ENCODE data around the gene SELENON.

Gene SELENON

DNA sequence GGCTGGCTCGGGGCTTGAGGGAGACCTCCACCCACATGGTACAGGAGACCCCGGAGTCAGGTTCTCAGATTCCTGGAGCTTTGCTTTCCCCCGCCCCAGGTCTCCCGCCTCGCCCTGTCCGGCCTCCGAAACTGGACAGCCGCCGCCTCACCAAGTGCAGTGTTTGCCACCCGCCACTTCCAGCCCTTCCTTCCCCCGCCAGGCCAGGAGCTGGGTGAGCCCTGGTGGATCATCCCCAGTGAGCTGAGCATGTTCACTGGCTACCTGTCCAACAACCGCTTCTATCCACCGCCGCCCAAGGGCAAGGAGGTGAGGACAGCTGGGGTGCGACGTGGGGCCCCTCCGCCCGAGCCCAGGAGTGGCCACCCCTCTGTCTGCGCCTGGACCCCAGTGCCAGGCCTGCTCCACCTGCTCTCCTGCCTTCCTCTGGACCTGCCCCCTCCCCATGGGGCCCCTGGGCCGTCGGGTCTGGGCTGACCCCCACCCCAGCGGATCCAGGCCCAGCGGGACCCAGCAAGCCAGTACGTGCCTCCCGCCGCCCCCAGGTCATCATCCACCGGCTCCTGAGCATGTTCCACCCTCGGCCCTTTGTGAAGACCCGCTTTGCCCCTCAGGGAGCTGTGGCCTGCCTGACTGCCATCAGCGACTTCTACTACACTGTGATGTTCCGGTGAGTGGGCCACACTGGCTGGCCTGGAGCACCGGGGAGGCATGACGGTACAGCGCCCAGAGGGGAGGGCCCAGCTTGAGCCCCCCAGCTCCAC is 8.7 kb downstream of the SELENON start:
- no peak for DNase-seq (ENCODE audit: low read depth)
- no peak overlapping the region for H3K4me3 ChIP-seq (ENCODE audit: control insufficient read depth, low read depth, low read length)
- TF ChIP-seq, protein P1, sequence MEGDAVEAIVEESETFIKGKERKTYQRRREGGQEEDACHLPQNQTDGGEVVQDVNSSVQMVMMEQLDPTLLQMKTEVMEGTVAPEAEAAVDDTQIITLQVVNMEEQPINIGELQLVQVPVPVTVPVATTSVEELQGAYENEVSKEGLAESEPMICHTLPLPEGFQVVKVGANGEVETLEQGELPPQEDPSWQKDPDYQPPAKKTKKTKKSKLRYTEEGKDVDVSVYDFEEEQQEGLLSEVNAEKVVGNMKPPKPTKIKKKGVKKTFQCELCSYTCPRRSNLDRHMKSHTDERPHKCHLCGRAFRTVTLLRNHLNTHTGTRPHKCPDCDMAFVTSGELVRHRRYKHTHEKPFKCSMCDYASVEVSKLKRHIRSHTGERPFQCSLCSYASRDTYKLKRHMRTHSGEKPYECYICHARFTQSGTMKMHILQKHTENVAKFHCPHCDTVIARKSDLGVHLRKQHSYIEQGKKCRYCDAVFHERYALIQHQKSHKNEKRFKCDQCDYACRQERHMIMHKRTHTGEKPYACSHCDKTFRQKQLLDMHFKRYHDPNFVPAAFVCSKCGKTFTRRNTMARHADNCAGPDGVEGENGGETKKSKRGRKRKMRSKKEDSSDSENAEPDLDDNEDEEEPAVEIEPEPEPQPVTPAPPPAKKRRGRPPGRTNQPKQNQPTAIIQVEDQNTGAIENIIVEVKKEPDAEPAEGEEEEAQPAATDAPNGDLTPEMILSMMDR (IDR thresholded peaks at IDR 0.05; ENCODE audit: control insufficient read depth, insufficient read depth, low read depth, low read length, missing control alignments), result no peak

- TF ChIP-seq, protein P1 (IDR thresholded peaks at IDR 0.05; ENCODE audit: control insufficient read depth, insufficient read depth, low read depth, low read length, missing control alignments), result no peak
- no peak for DNase-seq (ENCODE audit: low read depth)
These were observed 9.4 kb downstream of the SELENON start for GRCh38 chr1:25809283-25809926.

GRCh38 chr1:25809929-25810328 is 9.9 kb downstream of the SELENON start:
- no peak for DNase-seq (ENCODE audit: low read depth)
- TF ChIP-seq, protein P1 (IDR thresholded peaks at IDR 0.05; ENCODE audit: control insufficient read depth, insufficient read depth, low read depth, low read length, missing control alignments), result no peak
- no peak overlapping the region for H3K4me3 ChIP-seq (ENCODE audit: control insufficient read depth, low read depth, low read length)

More at GRCh38 chr1:25809283-25809926, 9.4 kb downstream of the SELENON start:
- H3K4me3 ChIP-seq (ENCODE audit: control insufficient read depth, low read depth, low read length), result no peak overlapping the region

DNA sequence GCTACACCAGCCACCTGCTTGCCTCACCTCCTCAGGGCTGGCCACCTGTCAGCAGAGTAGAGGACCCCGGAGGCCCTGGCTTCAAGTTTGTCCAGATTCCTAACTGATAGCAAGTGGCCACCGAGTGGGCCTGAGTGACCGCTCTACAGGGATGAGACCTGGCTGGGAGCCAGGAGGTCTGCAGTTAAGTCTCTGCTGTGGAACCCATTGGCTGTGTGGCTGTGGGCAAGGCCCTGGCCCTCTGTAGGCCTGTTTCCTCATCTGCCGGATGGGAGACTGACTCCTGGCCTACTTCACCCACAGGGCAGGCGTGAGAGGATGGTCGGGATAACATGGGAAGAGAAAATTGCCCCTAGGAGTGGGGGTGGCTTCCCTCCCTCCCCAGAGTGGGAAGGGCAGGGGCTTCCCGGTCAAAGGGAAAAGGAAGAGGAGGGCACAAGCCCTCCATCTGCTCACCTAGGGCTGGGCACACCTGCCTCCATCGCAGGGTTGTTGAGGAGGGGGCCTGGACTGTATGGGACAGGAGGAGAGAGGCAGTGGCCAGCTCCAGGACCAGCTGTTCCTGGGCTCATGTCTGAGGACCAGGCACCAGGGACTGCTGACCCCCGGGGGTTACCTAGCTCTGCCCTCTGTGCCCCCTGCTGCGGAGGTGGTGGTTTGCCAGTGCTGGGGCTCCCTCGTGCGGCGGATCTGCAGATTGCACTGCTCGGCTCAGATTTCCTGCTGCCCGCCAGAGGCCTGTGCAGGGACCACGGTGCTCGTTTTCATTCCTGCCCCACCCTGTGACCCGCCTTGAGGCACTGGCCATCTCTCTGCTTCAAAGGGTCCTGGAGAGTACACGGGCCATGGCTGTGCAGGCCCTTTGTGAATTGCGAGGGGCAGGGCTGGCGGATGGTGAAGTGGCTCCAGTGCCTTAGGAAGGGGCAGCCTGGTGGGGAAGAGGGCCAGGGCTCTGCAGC is 10.6 kb downstream of the SELENON start:
- DNase-seq (ENCODE audit: low read depth), result no peak
- TF ChIP-seq, protein P1 (IDR thresholded peaks at IDR 0.05; ENCODE audit: control insufficient read depth, insufficient read depth, low read depth, low read length, missing control alignments), result peak; percentile 94
- no peak overlapping the region for H3K4me3 ChIP-seq (ENCODE audit: control insufficient read depth, low read depth, low read length)

- DNase-seq (ENCODE audit: low read depth), result no peak
- TF ChIP-seq, protein P1 (IDR thresholded peaks at IDR 0.05; ENCODE audit: control insufficient read depth, insufficient read depth, low read depth, low read length, missing control alignments), result no peak
- no peak overlapping the region for H3K4me3 ChIP-seq (ENCODE audit: control insufficient read depth, low read depth, low read length)
These were observed 11.5 kb downstream of the SELENON start for GRCh38 chr1:25811384-25812082.
